BE2C (cell line): ENCODE measurements around the gene THSD4.

Source experiments
- DNase-seq: peaks from one replicate; pipeline ENCODE4 v3.0.0-alpha.2; 2020
- H3K27me3 ChIP-seq: fragments of 250-450 bp; sonication (Bioruptor Pico); 2 replicates; pipeline ENCODE4 v1.5.1; 2020; ENCODE audit warnings: mild to moderate bottlenecking
- H3K36me3 ChIP-seq: fragments of 250-450 bp; sonication (Bioruptor Pico); 2 replicates; pipeline ENCODE4 v1.5.1; 2020; ENCODE audit warnings: mild to moderate bottlenecking
- H3K4me1 ChIP-seq: fragments of 250-450 bp; sonication (Bioruptor Pico); 2 replicates; pipeline ENCODE4 v1.5.1; 2020
- H3K4me3 ChIP-seq: 2 replicates; pipeline ENCODE4 v1.5.1; 2011; ENCODE audit warnings: low read depth, low read length
- H3K9me3 ChIP-seq: fragments of 250-450 bp; sonication (Bioruptor Pico); 2 replicates; pipeline ENCODE4 v1.5.1; 2020
- TF ChIP-seq, protein P1 (sequence below): IDR thresholded peaks from 2 replicates; pipeline ENCODE4 v1.5.1; 2012; ENCODE audit warnings: mild to moderate bottlenecking, low read depth, low read length

Gene THSD4

DNA sequence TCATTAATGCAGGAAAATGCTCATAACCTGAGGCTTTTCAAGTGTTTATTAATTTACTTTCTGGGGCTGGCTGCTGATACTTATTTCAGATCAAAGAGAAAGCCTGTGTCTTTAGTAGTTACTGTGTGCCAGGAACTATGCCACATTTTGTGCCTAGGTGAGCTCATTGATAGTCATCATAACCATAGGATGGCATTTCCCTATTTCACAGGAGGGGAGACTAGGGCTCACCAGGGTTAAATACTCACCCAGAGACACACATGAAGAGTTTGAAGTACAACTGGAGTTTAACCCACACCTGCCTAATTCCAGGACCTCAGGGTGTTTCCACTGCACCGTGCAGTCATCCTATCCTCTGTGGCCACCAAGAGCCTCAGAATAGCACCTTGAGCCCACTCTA lies 430.7 kb downstream of the THSD4 start:
- no peaks in the 10 kb centered on the region for H3K36me3 ChIP-seq
- H3K4me1 ChIP-seq = no peaks in the 10 kb centered on the region
- H3K9me3 ChIP-seq = no peaks in the 10 kb centered on the region
- H3K4me3 ChIP-seq = no peak overlapping the region
- H3K27me3 ChIP-seq = peaks cover 27% of the 10 kb centered on the region
- no peak for DNase-seq
- TF ChIP-seq, protein P1, sequence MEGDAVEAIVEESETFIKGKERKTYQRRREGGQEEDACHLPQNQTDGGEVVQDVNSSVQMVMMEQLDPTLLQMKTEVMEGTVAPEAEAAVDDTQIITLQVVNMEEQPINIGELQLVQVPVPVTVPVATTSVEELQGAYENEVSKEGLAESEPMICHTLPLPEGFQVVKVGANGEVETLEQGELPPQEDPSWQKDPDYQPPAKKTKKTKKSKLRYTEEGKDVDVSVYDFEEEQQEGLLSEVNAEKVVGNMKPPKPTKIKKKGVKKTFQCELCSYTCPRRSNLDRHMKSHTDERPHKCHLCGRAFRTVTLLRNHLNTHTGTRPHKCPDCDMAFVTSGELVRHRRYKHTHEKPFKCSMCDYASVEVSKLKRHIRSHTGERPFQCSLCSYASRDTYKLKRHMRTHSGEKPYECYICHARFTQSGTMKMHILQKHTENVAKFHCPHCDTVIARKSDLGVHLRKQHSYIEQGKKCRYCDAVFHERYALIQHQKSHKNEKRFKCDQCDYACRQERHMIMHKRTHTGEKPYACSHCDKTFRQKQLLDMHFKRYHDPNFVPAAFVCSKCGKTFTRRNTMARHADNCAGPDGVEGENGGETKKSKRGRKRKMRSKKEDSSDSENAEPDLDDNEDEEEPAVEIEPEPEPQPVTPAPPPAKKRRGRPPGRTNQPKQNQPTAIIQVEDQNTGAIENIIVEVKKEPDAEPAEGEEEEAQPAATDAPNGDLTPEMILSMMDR = no peak

DNA sequence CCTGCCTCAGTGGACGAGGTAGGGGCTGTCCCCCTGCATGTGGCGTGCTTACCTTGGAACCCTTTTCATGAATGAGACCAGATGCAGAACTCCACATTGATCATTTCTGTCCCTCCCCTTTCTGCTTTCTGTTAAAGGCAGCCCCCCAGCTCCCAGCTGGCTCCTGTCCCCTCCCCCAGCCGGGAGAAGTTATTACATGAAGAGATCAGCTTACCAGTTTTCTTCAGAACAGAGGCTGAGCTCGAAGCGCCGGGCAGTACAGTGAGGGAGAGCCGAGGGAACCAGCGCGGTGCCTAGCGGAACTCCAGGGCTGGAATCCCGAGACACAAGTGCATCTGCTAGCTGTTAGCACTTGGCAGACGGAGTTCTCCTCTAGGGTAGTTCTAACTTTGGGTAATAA lies 431.7 kb downstream of the THSD4 start:
- peaks cover 27% of the 10 kb centered on the region for H3K27me3 ChIP-seq
- no peaks in the 10 kb centered on the region for H3K9me3 ChIP-seq
- H3K36me3 ChIP-seq = no peaks in the 10 kb centered on the region
- TF ChIP-seq, protein P1 = no peak
- H3K4me1 ChIP-seq = no peaks in the 10 kb centered on the region
- no peak overlapping the region for H3K4me3 ChIP-seq
- no peak for DNase-seq

DNA sequence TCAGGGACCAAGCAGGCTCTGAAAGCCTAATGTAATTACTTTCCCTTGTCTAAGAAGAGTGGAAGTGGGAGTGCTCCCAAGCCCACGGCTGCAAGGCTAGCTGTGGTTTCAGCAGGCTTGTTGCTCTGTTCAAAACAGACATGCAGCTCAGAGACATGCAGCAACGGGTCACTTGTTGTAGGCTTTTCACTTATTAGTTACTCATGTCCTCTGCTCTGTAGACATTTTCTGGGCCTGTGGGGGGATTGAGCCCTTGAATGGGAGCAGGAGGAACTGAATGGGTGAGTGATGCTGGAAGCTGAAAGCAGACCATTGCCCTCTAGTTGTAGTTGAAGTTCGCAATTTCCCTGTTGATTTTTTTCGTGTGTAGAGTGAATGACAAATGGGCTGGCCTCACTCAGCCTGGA lies 433.1 kb downstream of the THSD4 start:
- TF ChIP-seq, protein P1 = no peak
- no peak for DNase-seq
- Histone ChIP-seq H3K9me3 (no peaks in the 10 kb centered on the region), H3K27me3 (peaks cover 30% of the 10 kb centered on the region), H3K4me1 (no peaks in the 10 kb centered on the region), H3K36me3 (no peaks in the 10 kb centered on the region), H3K4me3 (no peak overlapping the region)

DNA sequence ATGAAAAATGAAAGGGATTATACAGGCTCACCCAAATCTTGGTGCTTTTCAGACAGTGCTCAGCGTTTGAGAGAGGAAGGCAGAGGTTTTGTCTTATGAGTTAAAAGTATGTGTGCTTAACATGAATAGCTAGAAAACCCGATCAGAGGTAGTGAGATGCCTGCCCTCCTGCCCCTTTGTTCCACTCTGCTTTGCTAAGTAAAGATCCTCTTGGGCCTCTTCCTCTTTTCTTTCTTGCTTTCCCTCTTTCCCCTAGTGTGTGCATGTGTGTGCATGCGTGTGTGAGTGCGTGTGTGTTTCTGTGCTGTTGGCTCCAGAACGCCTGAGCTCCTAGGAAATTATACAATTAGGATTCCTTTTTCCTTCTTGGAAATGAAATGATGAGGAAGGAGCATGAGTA lies 433.8 kb downstream of the THSD4 start:
- peaks cover 30% of the 10 kb centered on the region for H3K27me3 ChIP-seq
- TF ChIP-seq, protein P1 = no peak
- DNase-seq = no peak
- H3K4me3 ChIP-seq = no peak overlapping the region
- H3K9me3 ChIP-seq = no peaks in the 10 kb centered on the region
- H3K36me3 ChIP-seq = no peaks in the 10 kb centered on the region
- no peaks in the 10 kb centered on the region for H3K4me1 ChIP-seq

DNA sequence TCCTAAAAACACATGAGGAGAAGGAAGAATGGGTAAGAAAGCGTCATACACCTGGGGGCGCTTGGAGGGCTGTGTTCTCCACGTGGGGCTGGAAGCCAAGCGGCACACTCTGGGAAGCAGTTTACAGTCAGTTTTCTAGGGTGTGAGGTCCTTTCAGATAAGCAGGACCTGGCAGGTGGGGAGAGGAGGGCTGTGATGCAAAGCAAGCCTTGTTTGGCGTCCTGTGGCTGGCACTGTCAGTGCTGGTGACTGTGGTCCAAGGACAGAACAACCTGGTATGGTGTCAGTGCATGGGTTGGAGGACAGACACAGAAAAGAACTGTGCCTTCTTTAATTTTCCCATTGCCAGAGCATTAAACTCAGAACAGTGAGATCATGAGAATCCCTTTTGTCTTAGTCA lies 434.4 kb downstream of the THSD4 start:
- Histone ChIP-seq H3K4me3 (no peak overlapping the region), H3K27me3 (peaks cover 30% of the 10 kb centered on the region), H3K4me1 (no peaks in the 10 kb centered on the region), H3K9me3 (no peaks in the 10 kb centered on the region), H3K36me3 (no peaks in the 10 kb centered on the region)
- no peak for DNase-seq
- TF ChIP-seq, protein P1 = no peak

DNA sequence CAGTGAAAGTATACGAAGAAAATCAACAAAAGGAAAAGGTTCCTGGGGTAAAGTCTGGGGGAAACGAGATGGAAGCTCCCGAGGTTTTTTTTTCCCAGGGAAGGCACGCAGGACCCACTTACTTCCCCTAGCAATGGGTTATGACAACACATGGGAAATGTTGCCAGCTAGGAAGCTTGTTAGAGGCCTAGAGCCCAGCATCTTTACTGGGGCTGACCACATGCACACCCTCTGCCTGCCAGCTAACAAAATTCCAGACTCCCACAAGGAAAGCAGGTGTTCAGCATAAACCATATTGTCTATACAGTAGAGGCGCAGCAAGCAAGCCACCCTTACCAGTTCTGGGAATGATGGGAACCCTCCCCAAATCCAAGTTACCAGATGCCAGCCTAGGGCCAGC lies 436.3 kb downstream of the THSD4 start:
- peaks cover 18% of the 10 kb centered on the region for H3K27me3 ChIP-seq
- no peak overlapping the region for H3K4me3 ChIP-seq
- H3K4me1 ChIP-seq = no peaks in the 10 kb centered on the region
- H3K9me3 ChIP-seq = no peaks in the 10 kb centered on the region
- no peak for DNase-seq
- no peaks in the 10 kb centered on the region for H3K36me3 ChIP-seq
- TF ChIP-seq, protein P1 = no peak
